HepG2 (cell line): Measurements from ENCODE around the gene IVL. TPM values are rescaled to one million over a fixed set of nuclear protein-coding genes. Genes with fewer than 3 reads are reported as not detected.

Experiments used
- ATAC-seq: fragments of 200-7000 bp; cut with Tn5 transposase; 3 replicates; pipeline ENCODE4 v1.9.1; 2020; ENCODE audit warnings: mild to moderate bottlenecking, moderate library complexity
- BruUV-seq: library from RNA; stranded (reverse); fragments of 400-500 nt; replicated peaks from 2 replicates; lab custom pipeline; 2021; lab: Mats Ljungman, UMichigan
- CTCF ChIA-PET: fragments of 300-600 bp; formaldehyde crosslinking; extraction: SDS; loops from one replicate; lab custom pipeline; 2021; ENCODE audit warnings: low total read pairs, inconsistent platforms, low intra/inter-chr PET ratio; lab: Yijun Ruan, JAX
- POLR2A ChIA-PET: fragments of 350-600 bp; sonication (Branson Sonifier 250); formaldehyde crosslinking; loops from one replicate; lab custom pipeline; 2020; ENCODE audit warnings: antibody characterized with exemption, inconsistent platforms; lab: Yijun Ruan, JAX
- DNase-seq: peaks from one replicate; pipeline ENCODE4 v3.0.0-alpha.2; 2015; ENCODE audit warnings: low spot score
- FAIRE-seq: peaks from 3 replicates; lab custom pipeline; 2011; peaks lifted over from hg19 to GRCh38; lab: Jason Lieb, UNC
- H2AFZ ChIP-seq: one replicate; pipeline ENCODE4 v1.6.1; 2011; ENCODE audit warnings: low read length, inconsistent platforms
- H3K27ac ChIP-seq: fragments of 300-600 bp; 3 replicates; pipeline ENCODE4 v1.8.0; 2011; ENCODE audit warnings: mixed run types, mild to moderate bottlenecking, mixed read lengths, low read length, inconsistent platforms; ENCODE audit not compliant: insufficient read depth; ENCODE audit errors: extremely low read length
- H3K27me3 ChIP-seq, 2 experiments: fragments of 200-600 bp in 1 of 2; 2 replicates in 1 of 2; 3 replicates in 1 of 2; pipeline versions ENCODE4 v1.6.0 to v1.8.0; 2011; ENCODE audit warnings: low read length in 2 of 2, mild to moderate bottlenecking in 2 of 2, moderate library complexity in 2 of 2, inconsistent platforms in 1 of 2; ENCODE audit not compliant: insufficient read depth in 2 of 2, control insufficient read depth in 1 of 2
- H3K36me3 ChIP-seq, 2 experiments: fragments of 200-600 bp in 1 of 2; replicated peaks in 1 of 2; 2 replicates in 1 of 2; 3 replicates in 1 of 2; pipeline versions ENCODE4 v1.5.1 to v1.8.0; 2011; ENCODE audit warnings: low read length in 2 of 2, inconsistent platforms in 1 of 2; ENCODE audit not compliant: insufficient read depth in 2 of 2, control insufficient read depth in 1 of 2
- H3K4me1 ChIP-seq: 2 replicates; pipeline ENCODE4 v1.5.1; 2012; ENCODE audit warnings: low read length, inconsistent platforms; ENCODE audit not compliant: insufficient read depth
- H3K4me2 ChIP-seq: 2 replicates; pipeline ENCODE4 v1.6.0; 2011; ENCODE audit warnings: low read depth, low read length, inconsistent platforms
- H3K4me3 ChIP-seq, 3 experiments: fragments of 200-600 bp in 1 of 3; sonication (generic), shearing (Covaris generic) in 1 of 3; replicated peaks in 1 of 3; 2 replicates each; pipeline ENCODE4 v1.5.1; 2011 to 2016; ENCODE audit warnings: low read length in 3 of 3, inconsistent platforms in 2 of 3, low read depth in 2 of 3, mild to moderate bottlenecking in 2 of 3, control low read depth in 1 of 3, mixed read lengths in 1 of 3; ENCODE audit not compliant: insufficient read depth in 1 of 3
- H3K79me2 ChIP-seq: one replicate; pipeline ENCODE4 v1.6.1; 2011; ENCODE audit warnings: low read length, inconsistent platforms; ENCODE audit not compliant: insufficient read depth
- H3K9ac ChIP-seq: 2 replicates; pipeline ENCODE4 v1.6.0; 2011; ENCODE audit warnings: mild to moderate bottlenecking, low read depth, low read length, inconsistent platforms; ENCODE audit not compliant: insufficient read depth
- H3K9me3 ChIP-seq: 2 replicates; pipeline ENCODE4 v1.5.1; 2012; ENCODE audit warnings: mild to moderate bottlenecking, low read length
- H4K20me1 ChIP-seq: 2 replicates; pipeline ENCODE4 v1.6.0; 2011; ENCODE audit warnings: inconsistent platforms, mild to moderate bottlenecking, low read length, moderate library complexity; ENCODE audit not compliant: insufficient read depth
- IKZF1 ChIP-seq: fragments of 450-650 bp; IDR thresholded peaks from 2 replicates; pipeline ENCODE4 v1.7.1; 2016
- JUND ChIP-seq: sonication (generic); formaldehyde crosslinking; IDR thresholded peaks from 2 replicates; pipeline ENCODE4 v1.8.0; 2022; ENCODE audit warnings: mild to moderate bottlenecking, missing genetic modification reagents
- MAFK ChIP-seq, 2 experiments: IDR thresholded peaks in 1 of 2; conservative IDR thresholded peaks in 1 of 2; 2 replicates each; pipeline ENCODE4 v1.6.1; 2011; ENCODE audit warnings: improper control_type of control experiment in 2 of 2, low read length in 2 of 2
- MEIS1 ChIP-seq: sonication (generic); formaldehyde crosslinking; IDR thresholded peaks from 2 replicates; pipeline ENCODE4 v1.9.0; 2021; ENCODE audit warnings: mild to moderate bottlenecking, missing genetic modification reagents, moderate library complexity, borderline replicate concordance
- NR2F6 ChIP-seq, 2 experiments: IDR thresholded peaks; 2 replicates each; pipeline ENCODE4 v1.6.1; 2016; ENCODE audit warnings: antibody characterized with exemption in 1 of 2, mild to moderate bottlenecking in 1 of 2
- RFXANK ChIP-seq: IDR thresholded peaks from 2 replicates; pipeline ENCODE4 v1.6.1; 2016
- SALL2 ChIP-seq: sonication (generic); formaldehyde crosslinking; IDR thresholded peaks from 2 replicates; pipeline ENCODE4 v1.8.1; 2023; ENCODE audit warnings: mild to moderate bottlenecking, missing genetic modification reagents, inconsistent platforms
- ZNF644 ChIP-seq: IDR thresholded peaks from 2 replicates; pipeline ENCODE4 v1.6.1; 2016; ENCODE audit warnings: low read depth
- ZNF747 ChIP-seq: sonication (generic); formaldehyde crosslinking; IDR thresholded peaks from 2 replicates; pipeline ENCODE4 v1.8.1; 2023; ENCODE audit warnings: missing genetic modification reagents, mild to moderate bottlenecking, borderline replicate concordance
- WGBS: methylation state at CpG from one replicate; pipeline ENCODE4 v1.1.6; 2017; ENCODE audit warnings: low lambda C conversion rate; 5-methylcytosine and 5-hydroxymethylcytosine counted together
- in situ Hi-C: cut with HindIII; loops from 2 replicates; pipeline ENCODE4 v1.10.0; 2017; ENCODE audit warnings: low pct_unique_long_range_greater_than_20kb; ENCODE audit not compliant: extremely low pct_ligation_motif_present
- intact Hi-C: fragments of 100-400 bp; cut with micrococcal nuclease; formaldehyde crosslinking; loops from one replicate; pipeline ENCODE4 v1.10.0; 2022; ENCODE audit not compliant: unreplicated experiment
- polyA plus RNA-seq, 8 experiments: library from polyadenylated mRNA; depleted of rRNA in 3 of 8; stranded (reverse) in 7 of 8; unstranded in 1 of 8; fragments of >200 nt; fragmentation: Illumina TruSeq in 4 of 8; extraction: Trizol in 4 of 8; gene quantifications; 2 replicates each; pipeline versions ENCODE4 v1.2.1 to v1.2.3, GENCODE V29; 2011 to 2016; ENCODE audit warnings: low read depth in 4 of 8, missing spikeins in 1 of 8, mixed read lengths in 1 of 8; ENCODE audit not compliant: insufficient read depth in 1 of 8
- total RNA-seq, 5 experiments: library from RNA; depleted of rRNA; stranded (reverse); fragments of >200 nt; fragmentation: Illumina TruSeq; extraction: Trizol; gene quantifications; 2 replicates each; pipeline ENCODE4 v1.2.3, GENCODE V29; 2016; ENCODE audit warnings: low read depth in 1 of 5
- TF ChIP-seq, protein P1 (sequence below): sonication (generic); formaldehyde crosslinking; IDR thresholded peaks from 2 replicates; pipeline ENCODE4 v1.4.0; 2020; ENCODE audit warnings: missing genetic modification reagents, low read depth, mild to moderate bottlenecking, borderline replicate concordance
- TF ChIP-seq, protein P2 (sequence below): sonication (generic); formaldehyde crosslinking; IDR thresholded peaks from 2 replicates; pipeline ENCODE4 v1.5.1; 2020; ENCODE audit warnings: mild to moderate bottlenecking, missing genetic modification reagents, moderate library complexity

The IVL gene
- total and polyA plus RNA-seq, 2 of the 13 experiments (the other 11 are each of a cell fraction or from before 2014, with no cell fraction given) = not detected

- Histone ChIP-seq H3K9ac (no peak overlapping the region), H2AFZ (no peak overlapping the region), H3K27ac (no peak overlapping the region), H3K9me3 (no peaks in the 10 kb centered on the region), H3K27me3 (peaks cover 0 to 7% of the 10 kb centered on the region in 2 experiments; a peak in 2 of 5 replicates), H3K36me3 (no peaks in the 10 kb centered on the region), H3K4me3 (no peak overlapping the region), H4K20me1 (no peaks in the 10 kb centered on the region), H3K4me2 (no peak overlapping the region), H3K79me2 (no peaks in the 10 kb centered on the region), H3K4me1 (no peaks in the 10 kb centered on the region)
- ChIA-PET CTCF (no interaction called here), POLR2A (no interaction called here)
- intact Hi-C loops = no loop called here
- BruUV-seq = no TSS peak
- 0% methylated on average over 2 of the region's 4 CpGs for WGBS
- ATAC-seq = no peak
- FAIRE-seq = no peak
- no peak for DNase-seq
- TF ChIP-seq, protein P1, sequence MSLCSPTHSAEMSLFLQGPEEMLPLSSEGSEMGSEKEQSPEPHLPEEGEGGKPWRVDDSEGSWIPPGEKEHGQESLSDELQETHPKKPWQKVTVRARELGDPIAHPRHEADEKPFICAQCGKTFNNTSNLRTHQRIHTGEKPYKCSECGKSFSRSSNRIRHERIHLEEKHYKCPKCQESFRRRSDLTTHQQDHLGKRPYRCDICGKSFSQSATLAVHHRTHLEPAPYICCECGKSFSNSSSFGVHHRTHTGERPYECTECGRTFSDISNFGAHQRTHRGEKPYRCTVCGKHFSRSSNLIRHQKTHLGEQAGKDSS (CRISPR knock-in tag) = no peak
- no peak for TF ChIP-seq MEIS1
- no peak for TF ChIP-seq NR2F6 (IDR thresholded peaks at IDR 0.05)
- TF ChIP-seq NR2F6 (CRISPR knock-in tag; IDR thresholded peaks at IDR 0.05) = no peak
- TF ChIP-seq JUND (CRISPR knock-in tag) = no peak
- in situ Hi-C loops = no loop called here
These were observed 5.7 kb upstream of the IVL start for GRCh38 chr1:152902636-152903035.

- H3K4me1 ChIP-seq = no peaks in the 10 kb centered on the region
- no peak for FAIRE-seq
- in situ Hi-C loops = no loop called here
- BruUV-seq = no TSS peak
- ChIA-PET CTCF (no interaction called here), POLR2A (no interaction called here)
- no peaks in the 10 kb centered on the region for H3K9me3 ChIP-seq
- intact Hi-C loops = no loop called here
- H3K27me3 ChIP-seq = no peaks in the 10 kb centered on the region; a peak in 1 of 5 replicates
- H2AFZ ChIP-seq = no peak overlapping the region
- H4K20me1 ChIP-seq = no peaks in the 10 kb centered on the region
- no peaks in the 10 kb centered on the region for H3K79me2 ChIP-seq
- DNase-seq = no peak
- no peak for TF ChIP-seq ZNF644 (CRISPR knock-in tag)
- TF ChIP-seq IKZF1 = no peak
- TF ChIP-seq, protein P2, sequence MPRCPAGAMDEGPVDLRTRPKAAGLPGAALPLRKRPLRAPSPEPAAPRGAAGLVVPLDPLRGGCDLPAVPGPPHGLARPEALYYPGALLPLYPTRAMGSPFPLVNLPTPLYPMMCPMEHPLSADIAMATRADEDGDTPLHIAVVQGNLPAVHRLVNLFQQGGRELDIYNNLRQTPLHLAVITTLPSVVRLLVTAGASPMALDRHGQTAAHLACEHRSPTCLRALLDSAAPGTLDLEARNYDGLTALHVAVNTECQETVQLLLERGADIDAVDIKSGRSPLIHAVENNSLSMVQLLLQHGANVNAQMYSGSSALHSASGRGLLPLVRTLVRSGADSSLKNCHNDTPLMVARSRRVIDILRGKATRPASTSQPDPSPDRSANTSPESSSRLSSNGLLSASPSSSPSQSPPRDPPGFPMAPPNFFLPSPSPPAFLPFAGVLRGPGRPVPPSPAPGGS (CRISPR knock-in tag) = no peak
- TF ChIP-seq MAFK (conservative IDR thresholded peaks at IDR 0.05 in 1 of 2, IDR thresholded peaks at IDR 0.05 in 1 of 2; ENCODE audit: low read length in 2 of 2) = 0 out of 4 replicates have a peak, but pooled peaks of 1 of the 2 experiments have one; percentile 12
- TF ChIP-seq SALL2 (CRISPR knock-in tag) = no peak
- no peak for TF ChIP-seq RFXANK (CRISPR knock-in tag)
- no peak for TF ChIP-seq ZNF747 (CRISPR knock-in tag)
- H3K36me3 ChIP-seq = no peaks in the 10 kb centered on the region
- H3K4me2 ChIP-seq = no peak overlapping the region
- no peak overlapping the region for H3K4me3 ChIP-seq
- ATAC-seq = no peak
- H3K27ac ChIP-seq = no peak overlapping the region
- H3K9ac ChIP-seq = no peak overlapping the region
- 9% methylated on average over 7 of the region's 7 CpGs for WGBS
These were observed 3.5 kb upstream of the IVL start for GRCh38 chr1:152904688-152905440.
